GM21786 (cell line): ENCODE results near the gene AHSG.
"Not testable (repeated sequence)": the region's sequence is repeated elsewhere in the genome, so short reads cannot be mapped to it uniquely, and the experiment has no call there.

Source experiments
- ATAC-seq: cut with Tn5 transposase; IDR thresholded peaks from one replicate; pipeline ENCODE4 v1.9.1; 2021; ENCODE audit not compliant: unreplicated experiment

Gene AHSG

DNA sequence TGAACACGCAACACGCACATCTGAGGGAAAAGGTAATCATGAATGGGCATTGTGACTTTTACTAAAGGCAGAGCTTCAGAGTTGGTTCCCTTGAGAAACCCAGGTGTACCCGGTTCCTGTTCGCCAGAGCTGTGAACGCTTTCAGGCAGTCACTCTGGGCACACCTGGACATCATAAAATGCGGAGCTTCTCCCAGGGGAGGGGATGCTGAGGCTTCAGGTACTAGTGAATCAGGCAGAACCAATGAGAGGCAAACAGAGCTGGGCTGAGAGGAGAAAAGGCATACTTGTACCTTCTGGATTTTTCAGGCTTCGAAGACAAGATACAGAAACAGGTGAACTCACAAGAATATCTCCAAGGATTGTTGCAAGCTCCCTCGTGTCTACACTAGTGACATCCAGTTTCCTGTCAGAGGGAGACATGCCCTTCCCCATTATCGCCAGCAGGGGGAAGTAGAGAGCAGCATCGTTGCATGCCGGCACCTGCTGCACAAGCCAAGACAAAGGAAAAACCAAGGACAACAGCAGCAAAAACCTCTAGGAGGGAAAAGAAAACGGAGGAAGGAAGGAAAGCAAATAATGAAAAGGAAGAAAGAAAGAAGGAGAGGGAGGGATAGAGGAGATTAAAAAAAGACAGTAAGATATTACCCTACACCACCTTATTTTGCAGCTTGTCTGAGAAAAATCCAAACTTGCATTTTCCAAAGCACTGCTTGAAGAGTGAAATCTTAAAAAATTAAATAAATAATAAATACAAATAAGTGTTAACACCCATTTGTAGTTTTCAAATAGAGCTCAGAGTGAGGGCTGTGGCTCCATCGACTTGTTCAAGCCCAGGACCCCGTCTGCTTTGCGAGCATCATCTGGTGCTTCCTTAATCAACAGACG, 2.0 kb downstream of the AHSG start:
- ATAC-seq, result peak; percentile 54

DNA sequence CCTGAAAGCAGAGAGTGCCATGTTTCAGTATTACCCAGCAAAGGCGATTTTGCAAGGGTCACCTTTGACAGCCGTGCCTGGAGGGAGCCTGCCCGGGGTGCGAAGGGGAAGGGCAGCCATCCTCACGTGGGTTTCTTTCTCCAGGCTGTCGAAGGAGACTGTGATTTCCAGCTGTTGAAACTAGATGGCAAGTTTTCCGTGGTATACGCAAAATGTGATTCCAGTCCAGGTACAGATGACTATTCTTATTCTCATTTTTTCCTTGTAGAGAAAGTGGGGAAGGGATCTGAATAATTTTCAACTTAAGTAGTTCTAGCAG, 3.4 kb downstream of the AHSG start:
- no peak for ATAC-seq

GRCh38 chr3:186617036-186617946, 4.4 kb downstream of the AHSG start:
- ATAC-seq, result peak; percentile 98

DNA sequence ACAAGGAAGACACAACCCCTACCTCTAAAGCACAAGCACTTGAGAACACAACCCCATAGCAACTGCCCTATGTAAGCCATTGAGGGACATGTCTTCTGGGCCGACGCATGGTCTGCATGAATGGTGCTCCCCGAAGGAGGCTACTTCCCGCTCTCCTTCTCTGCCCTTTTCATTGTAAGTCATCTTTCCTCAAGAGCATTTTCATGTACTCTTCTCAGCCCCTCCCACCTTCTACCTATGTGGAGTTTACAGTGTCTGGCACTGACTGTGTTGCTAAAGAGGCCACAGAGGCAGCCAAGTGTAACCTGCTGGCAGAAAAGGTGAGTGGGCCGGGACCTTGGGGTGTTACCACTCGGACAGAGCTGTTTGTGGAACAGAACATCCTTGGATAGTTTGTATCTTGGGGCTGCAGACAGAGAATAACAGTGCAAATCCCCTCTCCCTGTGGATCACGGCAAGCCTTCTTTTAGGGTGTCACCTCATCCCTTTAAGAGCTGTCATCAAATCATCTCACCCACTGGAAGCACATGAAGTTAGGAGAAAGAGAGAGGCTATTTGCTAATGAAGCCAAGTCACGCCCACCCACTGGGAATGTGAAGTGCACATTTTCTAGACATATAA, 5.6 kb downstream of the AHSG start:
- no peak for ATAC-seq

DNA sequence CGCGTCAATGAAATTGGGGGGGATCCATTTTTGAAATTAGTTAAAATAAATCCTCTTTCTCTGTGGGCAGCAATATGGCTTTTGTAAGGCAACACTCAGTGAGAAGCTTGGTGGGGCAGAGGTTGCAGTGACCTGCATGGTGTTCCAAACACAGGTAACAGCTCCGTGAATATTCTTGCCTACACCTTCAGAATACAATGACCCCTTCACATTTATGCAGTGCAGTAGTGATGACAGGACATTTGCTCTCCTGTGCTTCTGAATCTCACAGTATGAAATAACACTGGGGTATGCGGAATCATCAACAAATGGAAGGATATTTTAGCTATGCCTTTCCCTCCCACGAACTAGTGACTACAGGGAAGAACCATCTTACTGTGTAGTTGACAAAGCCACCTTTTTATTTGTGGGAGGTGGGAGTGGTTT, 6.9 kb downstream of the AHSG start:
- ATAC-seq, result no peak

- ATAC-seq, result no peak
Observed at GRCh38 chr3:186620213-186621092, 7.6 kb downstream of the AHSG start.

GRCh38 chr3:186621894-186622650, 9.2 kb downstream of the AHSG start:
- ATAC-seq, result no peak

- ATAC-seq, result no peak
Observed at GRCh38 chr3:186622651-186623310, 9.9 kb downstream of the AHSG start.

- ATAC-seq, result no peak
Observed at GRCh38 chr3:186624598-186624997, 11.7 kb downstream of the AHSG start.

DNA sequence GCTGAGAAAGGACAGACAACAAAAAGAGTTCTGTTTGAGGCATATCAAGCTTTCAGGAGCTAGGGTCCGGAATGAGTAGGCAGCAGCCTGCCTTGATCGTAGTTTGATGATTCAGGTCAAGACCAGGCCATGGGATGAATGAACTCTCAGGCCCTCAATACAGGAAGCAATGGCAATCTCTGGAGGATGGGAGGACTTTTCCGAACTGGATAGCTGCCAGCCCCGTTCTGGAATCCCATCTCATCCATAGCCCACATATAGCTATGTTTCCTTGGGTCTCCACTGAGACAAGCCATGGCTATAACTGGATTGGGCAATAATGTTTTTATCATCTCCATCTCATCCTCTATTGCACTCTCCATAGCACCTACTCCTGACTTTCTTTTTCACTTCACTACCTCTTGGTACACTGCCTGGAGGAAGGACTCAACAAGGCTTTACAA, 12.8 kb downstream of the AHSG start:
- ATAC-seq, result no peak

DNA sequence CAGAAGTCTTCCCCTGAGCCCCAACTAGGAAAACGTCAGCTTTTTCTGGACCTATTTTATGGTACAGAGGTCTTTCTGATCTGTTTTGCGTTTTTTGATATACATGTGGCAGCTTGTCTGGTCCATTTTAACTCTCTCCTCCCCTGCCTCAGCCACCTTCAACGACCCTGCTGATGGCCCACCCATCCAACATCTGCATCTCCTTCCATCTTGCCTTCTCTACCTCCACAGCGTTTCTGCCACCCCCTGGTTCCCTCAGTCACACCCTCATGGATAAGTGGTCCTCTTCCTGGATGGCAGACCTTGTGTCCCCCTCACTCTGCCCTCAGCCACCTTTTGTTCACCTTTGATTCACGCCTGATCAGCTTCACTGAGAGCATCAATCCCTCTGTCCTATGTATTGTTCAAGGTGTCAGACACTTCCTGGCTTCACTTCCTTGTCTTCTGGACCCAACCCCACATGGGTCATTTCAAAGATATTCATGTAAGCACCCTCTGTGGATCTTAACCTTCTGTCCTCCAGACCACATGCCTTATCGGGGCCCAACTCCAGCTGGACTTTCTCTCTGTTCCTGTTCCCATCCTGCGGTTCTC, 13.5 kb downstream of the AHSG start:
- ATAC-seq, result no peak

GRCh38 chr3:186627852-186628414, 15.1 kb downstream of the AHSG start:
- ATAC-seq, result no peak

DNA sequence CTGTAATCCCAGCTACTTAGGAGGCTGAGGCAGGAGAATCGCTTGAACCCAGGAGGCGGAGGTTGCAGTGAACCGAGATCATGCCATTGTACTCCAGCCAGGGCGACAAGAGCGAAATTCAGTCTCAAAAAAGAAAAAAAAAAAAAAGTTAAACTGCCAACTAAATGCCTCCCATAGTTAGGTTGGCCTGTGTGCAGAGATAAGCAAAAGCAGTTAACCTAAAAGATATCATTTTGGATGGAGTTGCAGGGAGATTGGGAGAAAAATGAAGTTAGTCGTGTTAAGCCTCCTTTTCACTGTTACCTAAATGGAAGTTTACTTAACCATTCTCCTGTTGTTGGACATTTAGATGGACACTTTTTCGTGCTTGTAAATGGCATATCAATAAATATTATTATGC, 15.9 kb downstream of the AHSG start:
- no peak for ATAC-seq

GRCh38 chr3:186630950-186631641, 18.2 kb downstream of the AHSG start:
- ATAC-seq, result no peak

- ATAC-seq, result no peak
Observed at GRCh38 chr3:186633481-186633880, 20.6 kb downstream of the AHSG start.

GRCh38 chr3:186634207-186634606, 21.3 kb downstream of the AHSG start:
- not testable (repeated sequence) for ATAC-seq

GRCh38 chr3:186635532-186635931, 22.7 kb downstream of the AHSG start:
- ATAC-seq, result no peak

GRCh38 chr3:186636536-186636935, 23.7 kb downstream of the AHSG start:
- no peak for ATAC-seq
